ENCODE measurements around the gene EOMES.

The EOMES gene

GRCh38 chr3:27730774-27731659 lies 8.9 kb upstream of the EOMES start:
- H3K79me2 ChIP-seq (ENCODE audit: control insufficient read depth, insufficient read depth, low read length, unreplicated experiment): no peaks in the 10 kb centered on the region
- H3K4me1 ChIP-seq (ENCODE audit: control insufficient read depth, insufficient read depth, low read length, unreplicated experiment): peaks cover 12% of the 10 kb centered on the region
- H3K4me3 ChIP-seq (ENCODE audit: low read depth, low read length): no peak overlapping the region
- H3K36me3 ChIP-seq (ENCODE audit: insufficient read depth, low read length): no peaks in the 10 kb centered on the region
- no peak overlapping the region for H2AFZ ChIP-seq (ENCODE audit: low read length, unreplicated experiment)
- H3K27ac ChIP-seq (ENCODE audit: low read depth, low read length): no peak overlapping the region
- peaks cover 61% of the 10 kb centered on the region for H3K27me3 ChIP-seq (ENCODE audit: insufficient read depth, low read length)

GRCh38 chr3:27729748-27730611 lies 7.9 kb upstream of the EOMES start:
- H3K36me3 ChIP-seq (ENCODE audit: insufficient read depth, low read length): no peaks in the 10 kb centered on the region
- no peaks in the 10 kb centered on the region for H3K79me2 ChIP-seq (ENCODE audit: control insufficient read depth, insufficient read depth, low read length, unreplicated experiment)
- peak overlapping the region; percentile 71 for H3K4me3 ChIP-seq (ENCODE audit: low read depth, low read length)
- H3K27ac ChIP-seq (ENCODE audit: low read depth, low read length): no peak overlapping the region
- H3K4me1 ChIP-seq (ENCODE audit: control insufficient read depth, insufficient read depth, low read length, unreplicated experiment): peaks cover 12% of the 10 kb centered on the region
- H3K27me3 ChIP-seq (ENCODE audit: insufficient read depth, low read length): peaks cover 69% of the 10 kb centered on the region
- H2AFZ ChIP-seq (ENCODE audit: low read length, unreplicated experiment): peak overlapping the region; percentile 70

- Histone ChIP-seq H3K27me3 (ENCODE audit: insufficient read depth, low read length) (peaks cover 76% of the 10 kb centered on the region), H3K4me3 (ENCODE audit: low read depth, low read length) (peak overlapping the region; percentile 71), H3K79me2 (ENCODE audit: control insufficient read depth, insufficient read depth, low read length, unreplicated experiment) (no peaks in the 10 kb centered on the region), H3K4me1 (ENCODE audit: control insufficient read depth, insufficient read depth, low read length, unreplicated experiment) (peaks cover 12% of the 10 kb centered on the region), H3K36me3 (ENCODE audit: insufficient read depth, low read length) (no peaks in the 10 kb centered on the region), H2AFZ (ENCODE audit: low read length, unreplicated experiment) (peak overlapping the region; percentile 70), H3K27ac (ENCODE audit: low read depth, low read length) (no peak overlapping the region)
Observed at GRCh38 chr3:27729325-27729724, 7.2 kb upstream of the EOMES start.

- Histone ChIP-seq H3K27me3 (ENCODE audit: insufficient read depth, low read length) (peaks cover 84% of the 10 kb centered on the region), H3K4me3 (ENCODE audit: low read depth, low read length) (peak overlapping the region; percentile 10), H2AFZ (ENCODE audit: low read length, unreplicated experiment) (no peak overlapping the region), H3K27ac (ENCODE audit: low read depth, low read length) (no peak overlapping the region), H3K36me3 (ENCODE audit: insufficient read depth, low read length) (no peaks in the 10 kb centered on the region), H3K79me2 (ENCODE audit: control insufficient read depth, insufficient read depth, low read length, unreplicated experiment) (no peaks in the 10 kb centered on the region), H3K4me1 (ENCODE audit: control insufficient read depth, insufficient read depth, low read length, unreplicated experiment) (peaks cover 12% of the 10 kb centered on the region)
Observed at GRCh38 chr3:27728195-27729087, 6.3 kb upstream of the EOMES start.

- Histone ChIP-seq H3K4me3 (ENCODE audit: low read depth, low read length) (no peak overlapping the region), H3K4me1 (ENCODE audit: control insufficient read depth, insufficient read depth, low read length, unreplicated experiment) (peaks cover 15% of the 10 kb centered on the region), H3K36me3 (ENCODE audit: insufficient read depth, low read length) (no peaks in the 10 kb centered on the region), H3K79me2 (ENCODE audit: control insufficient read depth, insufficient read depth, low read length, unreplicated experiment) (no peaks in the 10 kb centered on the region), H2AFZ (ENCODE audit: low read length, unreplicated experiment) (no peak overlapping the region), H3K27ac (ENCODE audit: low read depth, low read length) (no peak overlapping the region), H3K27me3 (ENCODE audit: insufficient read depth, low read length) (peaks cover 98% of the 10 kb centered on the region)
Observed at GRCh38 chr3:27726240-27726639, 4.1 kb upstream of the EOMES start.

- no peak overlapping the region for H2AFZ ChIP-seq (ENCODE audit: low read length, unreplicated experiment)
- H3K36me3 ChIP-seq (ENCODE audit: insufficient read depth, low read length): no peaks in the 10 kb centered on the region
- H3K79me2 ChIP-seq (ENCODE audit: control insufficient read depth, insufficient read depth, low read length, unreplicated experiment): no peaks in the 10 kb centered on the region
- H3K27ac ChIP-seq (ENCODE audit: low read depth, low read length): no peak overlapping the region
- H3K4me1 ChIP-seq (ENCODE audit: control insufficient read depth, insufficient read depth, low read length, unreplicated experiment): peaks cover 9% of the 10 kb centered on the region
- peaks cover 96% of the 10 kb centered on the region for H3K27me3 ChIP-seq (ENCODE audit: insufficient read depth, low read length)
- peak overlapping the region; percentile 68; the same call in 1 of the 2 replicates for H3K4me3 ChIP-seq (ENCODE audit: low read depth, low read length)
Observed at GRCh38 chr3:27724459-27725197, 2.5 kb upstream of the EOMES start.

GRCh38 chr3:27723815-27724458 lies 1.8 kb upstream of the EOMES start:
- H3K79me2 ChIP-seq (ENCODE audit: control insufficient read depth, insufficient read depth, low read length, unreplicated experiment): no peaks in the 10 kb centered on the region
- H2AFZ ChIP-seq (ENCODE audit: low read length, unreplicated experiment): no peak overlapping the region
- peak overlapping the region; percentile 68 for H3K4me3 ChIP-seq (ENCODE audit: low read depth, low read length)
- peaks cover 96% of the 10 kb centered on the region for H3K27me3 ChIP-seq (ENCODE audit: insufficient read depth, low read length)
- no peak overlapping the region for H3K27ac ChIP-seq (ENCODE audit: low read depth, low read length)
- no peaks in the 10 kb centered on the region for H3K36me3 ChIP-seq (ENCODE audit: insufficient read depth, low read length)
- peaks cover 6% of the 10 kb centered on the region for H3K4me1 ChIP-seq (ENCODE audit: control insufficient read depth, insufficient read depth, low read length, unreplicated experiment)

GRCh38 chr3:27723456-27723814 lies 1.3 kb upstream of the EOMES start:
- H3K79me2 ChIP-seq (ENCODE audit: control insufficient read depth, insufficient read depth, low read length, unreplicated experiment): no peaks in the 10 kb centered on the region
- no peaks in the 10 kb centered on the region for H3K36me3 ChIP-seq (ENCODE audit: insufficient read depth, low read length)
- peak overlapping the region; percentile 31 for H2AFZ ChIP-seq (ENCODE audit: low read length, unreplicated experiment)
- peaks cover 91% of the 10 kb centered on the region for H3K27me3 ChIP-seq (ENCODE audit: insufficient read depth, low read length)
- peaks cover 3% of the 10 kb centered on the region for H3K4me1 ChIP-seq (ENCODE audit: control insufficient read depth, insufficient read depth, low read length, unreplicated experiment)
- no peak overlapping the region for H3K27ac ChIP-seq (ENCODE audit: low read depth, low read length)
- peak overlapping the region; percentile 68 for H3K4me3 ChIP-seq (ENCODE audit: low read depth, low read length)

GRCh38 chr3:27723001-27723445 lies 900 bp upstream of the EOMES start:
- H3K4me1 ChIP-seq (ENCODE audit: control insufficient read depth, insufficient read depth, low read length, unreplicated experiment): peaks cover 3% of the 10 kb centered on the region
- H3K27me3 ChIP-seq (ENCODE audit: insufficient read depth, low read length): peaks cover 86% of the 10 kb centered on the region
- peak overlapping the region; percentile 68 for H3K4me3 ChIP-seq (ENCODE audit: low read depth, low read length)

More at GRCh38 chr3:27723001-27723445, 900 bp upstream of the EOMES start:
- Histone ChIP-seq H3K27ac (ENCODE audit: low read depth, low read length) (no peak overlapping the region), H3K36me3 (ENCODE audit: insufficient read depth, low read length) (no peaks in the 10 kb centered on the region), H2AFZ (ENCODE audit: low read length, unreplicated experiment) (peak overlapping the region; percentile 31), H3K79me2 (ENCODE audit: control insufficient read depth, insufficient read depth, low read length, unreplicated experiment) (no peaks in the 10 kb centered on the region)
